Ishikawa (cell line): ENCODE data around the gene IFNGR1.

Source experiments
- CEBPB ChIP-seq: IDR thresholded peaks from 2 replicates; pipeline ENCODE4 v1.6.1; 2012
- CREB1 ChIP-seq: IDR thresholded peaks from 2 replicates; pipeline ENCODE4 v1.6.1; 2012; ENCODE audit warnings: low read depth
- EGR1 ChIP-seq: IDR thresholded peaks from 2 replicates; pipeline ENCODE4 v1.6.1; 2012
- EP300 ChIP-seq: IDR thresholded peaks from 2 replicates; pipeline ENCODE4 v1.6.1; 2012; ENCODE audit warnings: borderline replicate concordance
- FOXM1 ChIP-seq: IDR thresholded peaks from 2 replicates; pipeline ENCODE4 v1.6.1; 2012; ENCODE audit warnings: low read depth, borderline replicate concordance
- NFIC ChIP-seq: IDR thresholded peaks from 2 replicates; pipeline ENCODE4 v1.6.1; 2012
- RAD21 ChIP-seq: IDR thresholded peaks from 2 replicates; pipeline ENCODE4 v1.6.1; 2012; ENCODE audit warnings: low read depth
- TAF1 ChIP-seq: IDR thresholded peaks from 2 replicates; pipeline ENCODE4 v1.6.1; 2012; ENCODE audit warnings: low read depth, mild to moderate bottlenecking
- TCF12 ChIP-seq: IDR thresholded peaks from 2 replicates; pipeline ENCODE4 v1.6.1; 2012; ENCODE audit warnings: low read depth
- TEAD4 ChIP-seq: IDR thresholded peaks from 2 replicates; pipeline ENCODE4 v1.6.1; 2012
- YY1 ChIP-seq: IDR thresholded peaks from 2 replicates; pipeline ENCODE4 v1.6.1; 2012; ENCODE audit warnings: low read depth
- ZBTB7A ChIP-seq: IDR thresholded peaks from 2 replicates; pipeline ENCODE4 v1.6.1; 2012; ENCODE audit warnings: low read depth
- TF ChIP-seq, protein P1 (sequence below): IDR thresholded peaks from 2 replicates; pipeline ENCODE4 v1.6.1; 2012
- TF ChIP-seq, protein P2 (sequence below): IDR thresholded peaks from 2 replicates; pipeline ENCODE4 v1.6.1; 2012
- TF ChIP-seq, protein P3 (sequence below): IDR thresholded peaks from 2 replicates; pipeline ENCODE4 v1.6.1; 2012; ENCODE audit warnings: low read depth, mild to moderate bottlenecking

IFNGR1 gene

DNA sequence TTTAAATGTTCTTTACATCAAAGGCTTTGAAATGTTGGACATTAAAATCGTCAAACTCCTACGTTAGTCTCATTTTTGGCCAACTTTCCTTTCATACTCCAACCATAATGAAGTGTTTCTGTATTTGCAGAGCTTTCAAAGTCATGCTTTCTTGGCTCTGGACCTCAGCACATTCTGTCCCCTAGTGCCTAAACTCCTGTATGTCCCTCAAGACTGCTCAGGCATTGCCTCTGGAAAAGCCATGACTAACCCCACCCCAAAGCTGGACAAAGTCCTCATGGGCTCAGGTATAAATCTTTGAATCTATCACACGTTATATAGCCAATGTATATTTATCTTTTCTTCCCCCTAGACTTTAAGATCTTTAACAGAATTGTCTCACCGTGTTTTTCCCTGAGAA, 18.9 kb downstream of the IFNGR1 start:
- TF ChIP-seq, protein P1, sequence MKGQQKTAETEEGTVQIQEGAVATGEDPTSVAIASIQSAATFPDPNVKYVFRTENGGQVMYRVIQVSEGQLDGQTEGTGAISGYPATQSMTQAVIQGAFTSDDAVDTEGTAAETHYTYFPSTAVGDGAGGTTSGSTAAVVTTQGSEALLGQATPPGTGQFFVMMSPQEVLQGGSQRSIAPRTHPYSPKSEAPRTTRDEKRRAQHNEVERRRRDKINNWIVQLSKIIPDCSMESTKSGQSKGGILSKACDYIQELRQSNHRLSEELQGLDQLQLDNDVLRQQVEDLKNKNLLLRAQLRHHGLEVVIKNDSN, result no peak
- TF ChIP-seq CEBPB (no peak), ZBTB7A (no peak), TEAD4 (no peak), CREB1 (no peak), TCF12 (no peak), EP300 (no peak), TAF1 (no peak), RAD21 (no peak), YY1 (no peak)
- TF ChIP-seq, protein P2, sequence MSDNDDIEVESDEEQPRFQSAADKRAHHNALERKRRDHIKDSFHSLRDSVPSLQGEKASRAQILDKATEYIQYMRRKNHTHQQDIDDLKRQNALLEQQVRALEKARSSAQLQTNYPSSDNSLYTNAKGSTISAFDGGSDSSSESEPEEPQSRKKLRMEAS, result no peak
- TF ChIP-seq, protein P3, sequence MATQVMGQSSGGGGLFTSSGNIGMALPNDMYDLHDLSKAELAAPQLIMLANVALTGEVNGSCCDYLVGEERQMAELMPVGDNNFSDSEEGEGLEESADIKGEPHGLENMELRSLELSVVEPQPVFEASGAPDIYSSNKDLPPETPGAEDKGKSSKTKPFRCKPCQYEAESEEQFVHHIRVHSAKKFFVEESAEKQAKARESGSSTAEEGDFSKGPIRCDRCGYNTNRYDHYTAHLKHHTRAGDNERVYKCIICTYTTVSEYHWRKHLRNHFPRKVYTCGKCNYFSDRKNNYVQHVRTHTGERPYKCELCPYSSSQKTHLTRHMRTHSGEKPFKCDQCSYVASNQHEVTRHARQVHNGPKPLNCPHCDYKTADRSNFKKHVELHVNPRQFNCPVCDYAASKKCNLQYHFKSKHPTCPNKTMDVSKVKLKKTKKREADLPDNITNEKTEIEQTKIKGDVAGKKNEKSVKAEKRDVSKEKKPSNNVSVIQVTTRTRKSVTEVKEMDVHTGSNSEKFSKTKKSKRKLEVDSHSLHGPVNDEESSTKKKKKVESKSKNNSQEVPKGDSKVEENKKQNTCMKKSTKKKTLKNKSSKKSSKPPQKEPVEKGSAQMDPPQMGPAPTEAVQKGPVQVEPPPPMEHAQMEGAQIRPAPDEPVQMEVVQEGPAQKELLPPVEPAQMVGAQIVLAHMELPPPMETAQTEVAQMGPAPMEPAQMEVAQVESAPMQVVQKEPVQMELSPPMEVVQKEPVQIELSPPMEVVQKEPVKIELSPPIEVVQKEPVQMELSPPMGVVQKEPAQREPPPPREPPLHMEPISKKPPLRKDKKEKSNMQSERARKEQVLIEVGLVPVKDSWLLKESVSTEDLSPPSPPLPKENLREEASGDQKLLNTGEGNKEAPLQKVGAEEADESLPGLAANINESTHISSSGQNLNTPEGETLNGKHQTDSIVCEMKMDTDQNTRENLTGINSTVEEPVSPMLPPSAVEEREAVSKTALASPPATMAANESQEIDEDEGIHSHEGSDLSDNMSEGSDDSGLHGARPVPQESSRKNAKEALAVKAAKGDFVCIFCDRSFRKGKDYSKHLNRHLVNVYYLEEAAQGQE, result no peak

DNA sequence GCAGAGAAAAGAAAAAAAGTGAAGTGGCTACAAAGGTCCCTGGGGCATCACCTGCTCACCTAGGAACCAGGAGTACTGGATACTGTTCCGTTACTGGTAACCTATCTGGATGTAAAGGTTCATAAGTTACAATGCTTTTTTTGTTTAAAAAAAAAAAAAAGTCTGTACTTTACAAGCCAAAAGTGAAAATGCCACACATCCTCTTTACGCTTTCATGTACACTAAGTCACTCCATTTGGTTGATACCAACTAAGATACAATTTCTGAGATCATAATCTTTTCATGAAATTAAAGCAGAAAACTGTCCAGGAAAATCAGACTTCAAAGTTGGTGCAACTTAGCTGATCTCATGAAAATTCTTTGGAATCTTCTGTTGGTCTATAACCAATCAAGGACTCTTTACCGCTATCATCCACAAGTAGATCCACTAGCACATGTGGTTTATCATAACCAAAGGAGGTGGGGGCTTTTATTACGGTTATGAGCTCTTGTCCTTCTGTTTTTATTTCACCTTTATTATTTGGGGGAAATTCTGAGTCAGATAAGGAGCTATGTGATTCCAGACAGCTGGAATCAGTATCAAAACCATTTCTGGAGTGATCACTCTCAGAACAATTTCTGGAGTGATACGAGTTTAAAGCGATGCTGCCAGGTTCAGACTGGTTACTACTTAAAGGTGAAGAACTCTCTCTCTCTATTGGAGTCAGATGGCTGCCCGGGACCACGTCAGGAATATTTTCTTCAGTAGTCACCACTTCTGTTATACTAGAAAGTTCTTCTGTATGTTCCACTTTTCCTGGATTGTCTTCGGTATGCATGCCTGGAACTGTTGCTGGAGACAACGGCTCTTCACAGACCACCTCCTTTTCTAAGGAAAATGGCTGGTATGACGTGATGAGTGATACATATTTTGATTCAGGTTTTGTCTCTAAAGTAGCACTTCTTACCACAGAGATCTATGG, 21.2 kb downstream of the IFNGR1 start:
- TF ChIP-seq, protein P1, result no peak
- TF ChIP-seq RAD21 (no peak), CEBPB (no peak)

DNA sequence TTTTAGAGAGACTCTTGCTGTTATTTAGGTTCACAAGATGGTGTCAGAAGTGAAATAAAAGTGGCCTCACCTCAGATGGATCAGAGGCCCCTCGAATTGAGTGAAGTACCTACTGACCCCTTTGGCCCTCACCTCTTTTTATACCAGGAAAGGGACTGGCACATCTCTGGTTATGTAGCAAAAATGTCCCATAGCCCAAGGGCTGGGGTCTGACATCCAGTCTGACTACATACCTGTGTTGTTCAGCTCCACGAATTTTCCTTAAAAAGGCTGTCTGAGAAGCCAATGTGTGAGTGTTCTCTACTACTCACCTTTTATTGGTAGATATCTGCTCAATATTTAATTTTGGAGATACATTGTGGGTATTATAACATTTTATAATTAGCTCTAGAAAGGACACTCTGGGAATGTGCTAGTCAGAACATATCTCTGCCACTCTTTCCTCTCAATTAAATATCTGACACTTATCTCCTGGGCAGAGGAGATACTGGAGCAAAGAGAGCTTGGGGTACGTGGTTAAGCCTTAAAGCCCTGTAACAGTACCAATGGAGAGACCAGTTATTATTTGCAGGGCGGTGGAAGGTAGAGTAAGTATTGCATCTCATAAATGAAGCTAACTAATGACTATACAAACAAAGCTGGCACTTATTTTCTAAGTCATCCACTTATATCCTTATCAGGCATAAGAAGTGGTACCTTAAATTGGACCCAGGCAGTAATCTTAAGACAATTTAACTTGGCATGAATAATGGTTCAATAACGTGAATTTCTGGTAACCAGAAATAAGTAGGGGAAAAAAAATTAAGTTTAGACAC, 25.7 kb downstream of the IFNGR1 start:
- TF ChIP-seq NFIC (no peak), TCF12 (no peak), CREB1 (no peak), TAF1 (no peak), YY1 (no peak), FOXM1 (no peak), RAD21 (no peak), TEAD4 (no peak), ZBTB7A (no peak), EP300 (no peak), CEBPB (no peak), EGR1 (no peak)
- TF ChIP-seq, protein P2, result no peak
- TF ChIP-seq, protein P3, result no peak
- TF ChIP-seq, protein P1, result no peak

DNA sequence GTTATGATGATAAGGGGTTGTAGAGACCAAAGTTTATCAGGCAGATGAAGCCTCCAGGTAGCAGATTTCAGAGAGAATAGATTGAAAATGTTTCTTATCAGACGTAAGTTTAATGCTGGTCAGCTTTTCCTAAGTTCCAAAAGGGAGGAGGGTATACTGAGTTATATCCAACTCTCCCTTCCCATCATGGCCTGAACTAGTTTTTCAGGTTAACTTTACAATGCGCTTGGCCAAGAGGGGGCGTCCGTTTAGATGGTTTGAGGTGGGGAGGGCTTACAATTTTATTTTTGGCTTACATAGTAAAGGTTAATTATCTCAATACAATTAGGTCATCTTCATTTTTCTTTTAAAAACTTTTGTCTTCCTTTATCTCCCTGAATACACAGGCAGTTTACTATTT, 26.4 kb downstream of the IFNGR1 start:
- TF ChIP-seq ZBTB7A, result no peak
- TF ChIP-seq FOXM1, result no peak
- no peak for TF ChIP-seq EP300
- TF ChIP-seq, protein P1, result no peak
- TF ChIP-seq TAF1, result no peak
- TF ChIP-seq, protein P2, result no peak
- TF ChIP-seq EGR1, result no peak
- TF ChIP-seq TCF12, result no peak
- TF ChIP-seq CEBPB, result no peak
- TF ChIP-seq, protein P3, result no peak
- no peak for TF ChIP-seq RAD21
- no peak for TF ChIP-seq YY1
